ENCODE data around the gene LRRC19. TPM values are rescaled to one million over a fixed set of nuclear protein-coding genes. Genes with fewer than 3 reads are reported as not detected.

LRRC19 gene, protein sequence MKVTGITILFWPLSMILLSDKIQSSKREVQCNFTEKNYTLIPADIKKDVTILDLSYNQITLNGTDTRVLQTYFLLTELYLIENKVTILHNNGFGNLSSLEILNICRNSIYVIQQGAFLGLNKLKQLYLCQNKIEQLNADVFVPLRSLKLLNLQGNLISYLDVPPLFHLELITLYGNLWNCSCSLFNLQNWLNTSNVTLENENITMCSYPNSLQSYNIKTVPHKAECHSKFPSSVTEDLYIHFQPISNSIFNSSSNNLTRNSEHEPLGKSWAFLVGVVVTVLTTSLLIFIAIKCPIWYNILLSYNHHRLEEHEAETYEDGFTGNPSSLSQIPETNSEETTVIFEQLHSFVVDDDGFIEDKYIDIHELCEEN
- not detected in 2 replicates for total RNA-seq

DNA sequence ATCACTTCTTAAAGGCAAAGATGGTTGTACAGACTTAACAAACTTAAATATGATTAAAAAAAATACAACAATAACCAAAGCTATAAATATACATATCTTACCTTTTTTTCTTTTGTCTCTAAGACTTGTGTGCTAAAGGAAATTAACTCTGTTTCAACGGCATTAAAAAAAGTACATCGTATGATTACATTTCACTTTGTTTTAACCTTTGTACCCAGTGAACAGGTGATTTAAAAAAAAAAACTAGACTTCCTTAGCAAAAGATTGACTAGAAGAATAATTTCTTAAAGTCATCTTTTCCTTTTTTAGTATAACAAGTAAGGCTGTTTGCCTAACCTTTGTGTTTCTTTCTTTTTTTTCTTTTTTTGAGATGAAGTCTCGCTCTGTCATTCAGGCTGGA is at the start of gene LRRC19:
LRRC19 (minus strand) TSS at position 182 of the 400 bp plus-strand sequence. CDS start 5,978 bp downstream, outside the sequence.

DNA sequence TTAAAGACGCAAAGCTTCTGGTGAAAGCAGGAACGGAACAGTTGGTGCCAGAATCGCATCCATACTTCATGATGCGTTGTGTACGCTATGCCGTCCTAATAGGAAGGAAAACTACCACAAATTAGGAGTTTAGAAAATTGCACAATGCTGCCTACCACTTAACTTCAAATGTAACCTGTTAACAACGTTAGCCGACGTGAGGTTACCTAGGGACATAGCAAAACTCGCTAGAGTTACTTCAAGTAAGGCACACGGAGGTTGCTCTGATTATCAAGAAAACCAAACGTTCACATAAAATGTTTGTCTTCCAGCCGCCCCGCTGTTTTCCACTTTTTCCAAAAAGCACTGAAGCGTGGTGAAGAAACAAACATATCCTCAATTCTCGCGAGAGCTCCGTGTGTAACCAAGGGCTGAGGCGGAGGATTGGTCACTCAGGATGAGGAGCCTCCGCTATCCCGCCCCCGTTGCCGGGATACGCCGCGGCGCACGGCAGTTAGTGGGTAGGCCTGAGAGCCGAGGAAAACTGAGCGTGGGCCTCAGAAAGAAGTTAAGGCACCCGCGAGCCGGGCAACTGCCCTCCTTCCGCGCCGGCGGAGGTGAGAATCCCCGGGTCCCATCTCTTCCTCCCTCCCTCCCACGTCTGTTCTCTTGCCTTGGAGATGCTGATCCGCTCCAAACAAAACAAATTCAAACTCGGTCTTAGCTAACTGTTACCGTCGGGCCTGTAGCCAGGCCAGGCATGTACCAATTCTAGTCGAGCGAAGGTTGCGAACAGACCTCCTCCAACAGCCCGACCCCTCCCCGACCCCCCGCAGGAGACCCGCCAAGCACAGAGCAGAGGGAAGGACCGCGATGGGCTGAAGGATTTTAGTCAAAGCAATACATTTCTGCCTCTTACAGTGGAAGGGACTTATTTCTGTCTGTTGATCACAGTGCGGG is 49.3 kb downstream of the LRRC19 start, which contains the start of gene IFT74:
IFT74 (plus strand) TSS at position 492 of the 939 bp plus-strand sequence. CDS start 5,556 bp downstream, outside the sequence.

DNA sequence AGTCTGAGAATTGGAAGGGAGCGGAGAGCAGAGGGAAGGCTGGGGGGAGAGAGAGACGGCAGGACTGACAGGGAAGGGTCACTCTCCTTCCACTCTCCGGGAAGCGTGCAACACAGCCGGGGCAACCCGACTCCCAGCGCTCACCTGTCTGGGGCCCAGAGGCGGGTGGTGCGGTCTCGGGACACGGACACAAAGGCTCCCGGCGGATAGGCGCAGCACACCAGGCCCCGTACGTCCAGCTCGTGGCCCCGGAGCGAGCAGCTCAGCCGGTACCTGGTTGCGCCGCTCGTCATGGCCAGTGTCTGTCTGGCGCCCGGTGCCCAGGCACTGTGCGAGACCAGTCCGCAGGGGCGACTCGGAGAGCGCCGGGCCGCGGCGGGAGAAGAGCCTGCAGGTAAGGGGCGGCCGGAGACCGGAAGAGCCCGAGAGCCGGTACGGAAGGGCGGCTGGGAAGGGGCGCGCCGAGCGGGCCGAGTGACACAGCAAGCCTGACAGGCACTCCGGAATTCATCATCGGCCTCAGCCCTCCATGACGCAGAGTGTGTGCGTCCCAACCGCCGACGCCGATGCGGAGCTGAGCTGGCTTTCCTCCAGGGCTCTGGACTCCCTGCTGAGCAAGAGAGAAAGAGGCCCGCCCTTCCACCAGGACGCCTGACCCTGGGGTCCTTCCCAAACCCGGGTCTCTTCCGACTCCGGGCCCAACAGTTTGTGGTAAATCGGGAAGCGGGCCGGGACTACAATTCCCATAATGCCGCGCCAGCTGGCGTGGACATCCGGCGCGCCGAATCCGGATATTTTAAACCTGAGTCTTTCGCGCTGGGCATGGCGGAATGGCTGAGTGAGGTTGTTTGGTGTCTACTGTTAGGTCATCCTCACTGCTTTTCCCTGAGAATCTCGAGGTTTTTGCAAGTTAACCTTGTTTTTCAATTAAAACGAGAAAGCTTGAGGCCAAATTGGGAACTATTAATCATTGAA is 58.4 kb downstream of the LRRC19 start, which contains the start of gene PLAA:
PLAA (minus strand) TSS at position 490 of the 975 bp plus-strand sequence; CDS start at position 293, 197 bp downstream.

Other genes starting within 250 kb of the LRRC19 start
- gene CAAP1, start 112.9 kb downstream of the LRRC19 start, total RNA-seq, result 16.9 and 17.4 TPM in 2 replicates
- 45.4 and 47.8 TPM in 2 replicates for gene PLAA, start 58.4 kb downstream of the LRRC19 start, total RNA-seq
- 9.4 and 12.1 TPM in 2 replicates for gene IFT74, start 49.3 kb downstream of the LRRC19 start, total RNA-seq
- 3.4 and 15.5 TPM in 2 replicates for gene TEK, start 103.6 kb upstream of the LRRC19 start, total RNA-seq